ENCODE measurements around the gene TPK1.
"Not testable (repeated sequence)": the region's sequence is repeated elsewhere in the genome, so short reads cannot be mapped to it uniquely, and the experiment has no call there.

Gene TPK1

GRCh38 chr7:144800678-144801436 lies 35.0 kb downstream of the TPK1 start:
- not testable (repeated sequence) for H3K27me3 ChIP-seq (ENCODE audit: insufficient read depth, low read length); H3K79me2 ChIP-seq (ENCODE audit: control insufficient read depth, insufficient read depth, low read length, unreplicated experiment); H3K36me3 ChIP-seq (ENCODE audit: insufficient read depth, low read length); H3K4me1 ChIP-seq (ENCODE audit: control insufficient read depth, insufficient read depth, low read length, unreplicated experiment); H3K27ac ChIP-seq (ENCODE audit: low read depth, low read length); H3K4me3 ChIP-seq (ENCODE audit: low read depth, low read length); H2AFZ ChIP-seq (ENCODE audit: low read length, unreplicated experiment)

- Histone ChIP-seq H3K36me3 (ENCODE audit: insufficient read depth, low read length) (no peaks in the 10 kb centered on the region), H3K27me3 (ENCODE audit: insufficient read depth, low read length) (no peaks in the 10 kb centered on the region; the same call in 1 of the 2 replicates), H3K4me1 (ENCODE audit: control insufficient read depth, insufficient read depth, low read length, unreplicated experiment) (no peaks in the 10 kb centered on the region), H3K4me3 (ENCODE audit: low read depth, low read length) (no peak overlapping the region), H2AFZ (ENCODE audit: low read length, unreplicated experiment) (no peak overlapping the region), H3K79me2 (ENCODE audit: control insufficient read depth, insufficient read depth, low read length, unreplicated experiment) (no peaks in the 10 kb centered on the region), H3K27ac (ENCODE audit: low read depth, low read length) (no peak overlapping the region)
Measured at GRCh38 chr7:144796919-144797318, 38.9 kb downstream of the TPK1 start.

GRCh38 chr7:144792050-144792449 lies 43.8 kb downstream of the TPK1 start:
- Histone ChIP-seq H3K27ac (ENCODE audit: low read depth, low read length) (no peak overlapping the region), H3K4me3 (ENCODE audit: low read depth, low read length) (no peak overlapping the region), H3K27me3 (ENCODE audit: insufficient read depth, low read length) (no peaks in the 10 kb centered on the region; the same call in 1 of the 2 replicates), H3K79me2 (ENCODE audit: control insufficient read depth, insufficient read depth, low read length, unreplicated experiment) (no peaks in the 10 kb centered on the region), H2AFZ (ENCODE audit: low read length, unreplicated experiment) (no peak overlapping the region), H3K4me1 (ENCODE audit: control insufficient read depth, insufficient read depth, low read length, unreplicated experiment) (no peaks in the 10 kb centered on the region), H3K36me3 (ENCODE audit: insufficient read depth, low read length) (no peaks in the 10 kb centered on the region)

GRCh38 chr7:144791488-144791887 lies 44.4 kb downstream of the TPK1 start:
- H3K27ac ChIP-seq (ENCODE audit: low read depth, low read length): no peak overlapping the region
- H3K4me3 ChIP-seq (ENCODE audit: low read depth, low read length): no peak overlapping the region
- no peaks in the 10 kb centered on the region for H3K36me3 ChIP-seq (ENCODE audit: insufficient read depth, low read length)
- no peak overlapping the region for H2AFZ ChIP-seq (ENCODE audit: low read length, unreplicated experiment)
- no peaks in the 10 kb centered on the region; the same call in 1 of the 2 replicates for H3K27me3 ChIP-seq (ENCODE audit: insufficient read depth, low read length)
- no peaks in the 10 kb centered on the region for H3K79me2 ChIP-seq (ENCODE audit: control insufficient read depth, insufficient read depth, low read length, unreplicated experiment)
- H3K4me1 ChIP-seq (ENCODE audit: control insufficient read depth, insufficient read depth, low read length, unreplicated experiment): no peaks in the 10 kb centered on the region

GRCh38 chr7:144787127-144787526 lies 48.7 kb downstream of the TPK1 start:
- Histone ChIP-seq H3K4me3 (ENCODE audit: low read depth, low read length) (no peak overlapping the region), H3K79me2 (ENCODE audit: control insufficient read depth, insufficient read depth, low read length, unreplicated experiment) (no peaks in the 10 kb centered on the region), H3K27me3 (ENCODE audit: insufficient read depth, low read length) (no peaks in the 10 kb centered on the region), H2AFZ (ENCODE audit: low read length, unreplicated experiment) (no peak overlapping the region), H3K36me3 (ENCODE audit: insufficient read depth, low read length) (no peaks in the 10 kb centered on the region), H3K27ac (ENCODE audit: low read depth, low read length) (no peak overlapping the region), H3K4me1 (ENCODE audit: control insufficient read depth, insufficient read depth, low read length, unreplicated experiment) (peaks cover 7% of the 10 kb centered on the region)

GRCh38 chr7:144786522-144786921 lies 49.3 kb downstream of the TPK1 start:
- no peaks in the 10 kb centered on the region for H3K79me2 ChIP-seq (ENCODE audit: control insufficient read depth, insufficient read depth, low read length, unreplicated experiment)
- no peaks in the 10 kb centered on the region for H3K36me3 ChIP-seq (ENCODE audit: insufficient read depth, low read length)
- no peak overlapping the region for H2AFZ ChIP-seq (ENCODE audit: low read length, unreplicated experiment)
- H3K4me1 ChIP-seq (ENCODE audit: control insufficient read depth, insufficient read depth, low read length, unreplicated experiment): peaks cover 7% of the 10 kb centered on the region
- no peak overlapping the region for H3K27ac ChIP-seq (ENCODE audit: low read depth, low read length)
- no peak overlapping the region for H3K4me3 ChIP-seq (ENCODE audit: low read depth, low read length)
- no peaks in the 10 kb centered on the region for H3K27me3 ChIP-seq (ENCODE audit: insufficient read depth, low read length)

- H3K27me3 ChIP-seq (ENCODE audit: insufficient read depth, low read length): no peaks in the 10 kb centered on the region
- H3K79me2 ChIP-seq (ENCODE audit: control insufficient read depth, insufficient read depth, low read length, unreplicated experiment): no peaks in the 10 kb centered on the region
- H3K36me3 ChIP-seq (ENCODE audit: insufficient read depth, low read length): no peaks in the 10 kb centered on the region
- no peak overlapping the region for H3K27ac ChIP-seq (ENCODE audit: low read depth, low read length)
- H3K4me1 ChIP-seq (ENCODE audit: control insufficient read depth, insufficient read depth, low read length, unreplicated experiment): peaks cover 7% of the 10 kb centered on the region
- no peak overlapping the region for H3K4me3 ChIP-seq (ENCODE audit: low read depth, low read length)
- no peak overlapping the region for H2AFZ ChIP-seq (ENCODE audit: low read length, unreplicated experiment)
Measured at GRCh38 chr7:144786079-144786478, 49.8 kb downstream of the TPK1 start.

GRCh38 chr7:144785521-144785920 lies 50.3 kb downstream of the TPK1 start:
- no peak overlapping the region for H3K4me3 ChIP-seq (ENCODE audit: low read depth, low read length)
- H3K36me3 ChIP-seq (ENCODE audit: insufficient read depth, low read length): no peaks in the 10 kb centered on the region
- no peaks in the 10 kb centered on the region for H3K27me3 ChIP-seq (ENCODE audit: insufficient read depth, low read length)
- no peak overlapping the region for H2AFZ ChIP-seq (ENCODE audit: low read length, unreplicated experiment)
- H3K27ac ChIP-seq (ENCODE audit: low read depth, low read length): no peak overlapping the region
- H3K79me2 ChIP-seq (ENCODE audit: control insufficient read depth, insufficient read depth, low read length, unreplicated experiment): no peaks in the 10 kb centered on the region
- H3K4me1 ChIP-seq (ENCODE audit: control insufficient read depth, insufficient read depth, low read length, unreplicated experiment): peaks cover 7% of the 10 kb centered on the region

GRCh38 chr7:144784943-144785342 lies 50.9 kb downstream of the TPK1 start:
- Histone ChIP-seq H3K4me1 (ENCODE audit: control insufficient read depth, insufficient read depth, low read length, unreplicated experiment) (peaks cover 7% of the 10 kb centered on the region), H2AFZ (ENCODE audit: low read length, unreplicated experiment) (no peak overlapping the region), H3K4me3 (ENCODE audit: low read depth, low read length) (no peak overlapping the region), H3K79me2 (ENCODE audit: control insufficient read depth, insufficient read depth, low read length, unreplicated experiment) (no peaks in the 10 kb centered on the region), H3K27me3 (ENCODE audit: insufficient read depth, low read length) (no peaks in the 10 kb centered on the region), H3K27ac (ENCODE audit: low read depth, low read length) (no peak overlapping the region), H3K36me3 (ENCODE audit: insufficient read depth, low read length) (no peaks in the 10 kb centered on the region)

- H3K27me3 ChIP-seq (ENCODE audit: insufficient read depth, low read length): no peaks in the 10 kb centered on the region
- no peak overlapping the region for H3K27ac ChIP-seq (ENCODE audit: low read depth, low read length)
- no peaks in the 10 kb centered on the region for H3K79me2 ChIP-seq (ENCODE audit: control insufficient read depth, insufficient read depth, low read length, unreplicated experiment)
- H3K4me3 ChIP-seq (ENCODE audit: low read depth, low read length): no peak overlapping the region
- no peak overlapping the region for H2AFZ ChIP-seq (ENCODE audit: low read length, unreplicated experiment)
- peaks cover 7% of the 10 kb centered on the region for H3K4me1 ChIP-seq (ENCODE audit: control insufficient read depth, insufficient read depth, low read length, unreplicated experiment)
- no peaks in the 10 kb centered on the region for H3K36me3 ChIP-seq (ENCODE audit: insufficient read depth, low read length)
Measured at GRCh38 chr7:144784441-144784840, 51.4 kb downstream of the TPK1 start.

- H2AFZ ChIP-seq (ENCODE audit: low read length, unreplicated experiment): no peak overlapping the region
Measured at GRCh38 chr7:144782883-144783282, 53.0 kb downstream of the TPK1 start.

More at GRCh38 chr7:144782883-144783282, 53.0 kb downstream of the TPK1 start:
- Histone ChIP-seq H3K4me3 (ENCODE audit: low read depth, low read length) (no peak overlapping the region), H3K36me3 (ENCODE audit: insufficient read depth, low read length) (no peaks in the 10 kb centered on the region), H3K27ac (ENCODE audit: low read depth, low read length) (no peak overlapping the region), H3K4me1 (ENCODE audit: control insufficient read depth, insufficient read depth, low read length, unreplicated experiment) (peaks cover 7% of the 10 kb centered on the region), H3K79me2 (ENCODE audit: control insufficient read depth, insufficient read depth, low read length, unreplicated experiment) (no peaks in the 10 kb centered on the region), H3K27me3 (ENCODE audit: insufficient read depth, low read length) (no peaks in the 10 kb centered on the region)
